Right renal cortex interstitium (tissue), 3 donors: ENCODE results near the gene POLR3A. TPM values are rescaled to one million over a fixed set of nuclear protein-coding genes. Genes with fewer than 3 reads are reported as not detected.

Source experiments
- DNase-seq, 3 donors: peaks; one replicate each; pipeline ENCODE4 v3.0.0-alpha.2; 2013; ENCODE audit warnings: low read depth in 3 of 3, low spot score in 2 of 3
- polyA plus RNA-seq, 3 donors: library from polyadenylated mRNA; unstranded; fragments of 120-200 nt; gene quantifications; one replicate each; pipeline ENCODE4 v1.2.1, GENCODE V29; 2013; ENCODE audit not compliant: insufficient read length in 3 of 3

Gene POLR3A
- polyA plus RNA-seq, 3 donors: 16.0 to 17.3 (median 17.2) TPM

GRCh38 chr10:77922055-77922454 is 107.3 kb downstream of the POLR3A start:
- no peak for DNase-seq

DNA sequence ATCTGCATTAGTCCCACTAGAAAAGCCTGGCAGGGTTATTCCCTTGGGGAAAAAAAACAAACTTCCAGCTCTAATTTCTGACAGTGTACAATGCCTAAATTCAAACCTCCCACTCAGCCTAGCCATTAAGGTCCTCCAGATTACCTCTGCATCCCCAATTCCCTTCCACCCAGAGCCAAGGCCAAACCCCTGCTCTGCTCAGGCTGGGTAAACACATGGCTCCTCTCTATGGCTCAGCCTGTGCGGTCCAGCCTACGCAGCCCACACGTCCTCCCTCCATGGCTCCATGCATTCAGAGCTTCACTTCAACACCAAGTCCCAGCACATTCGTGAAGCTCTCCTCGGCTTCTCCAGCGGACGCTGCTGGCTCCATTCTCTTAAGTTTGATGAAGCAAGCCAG is 107.9 kb downstream of the POLR3A start:
- DNase-seq: no peak

DNA sequence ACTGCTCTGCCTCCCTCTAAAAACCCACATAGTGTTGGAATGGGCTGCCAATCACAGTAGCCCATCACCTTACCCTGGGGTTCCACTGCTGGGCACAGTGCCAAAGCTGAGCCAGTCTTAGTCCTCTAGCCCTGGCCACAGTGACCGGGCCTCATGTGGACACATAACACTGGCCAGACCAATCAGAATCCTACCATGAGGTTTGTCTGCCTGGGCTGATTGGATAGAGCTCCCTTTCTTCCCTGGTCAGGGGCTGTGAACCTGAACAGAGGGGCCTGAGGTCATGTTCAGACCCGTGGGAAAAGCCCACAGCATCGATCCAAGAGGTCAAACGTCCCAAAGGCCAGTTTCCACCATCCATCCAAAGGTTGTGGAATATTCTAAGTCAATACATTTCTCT is 108.8 kb downstream of the POLR3A start:
- DNase-seq: no peak

DNA sequence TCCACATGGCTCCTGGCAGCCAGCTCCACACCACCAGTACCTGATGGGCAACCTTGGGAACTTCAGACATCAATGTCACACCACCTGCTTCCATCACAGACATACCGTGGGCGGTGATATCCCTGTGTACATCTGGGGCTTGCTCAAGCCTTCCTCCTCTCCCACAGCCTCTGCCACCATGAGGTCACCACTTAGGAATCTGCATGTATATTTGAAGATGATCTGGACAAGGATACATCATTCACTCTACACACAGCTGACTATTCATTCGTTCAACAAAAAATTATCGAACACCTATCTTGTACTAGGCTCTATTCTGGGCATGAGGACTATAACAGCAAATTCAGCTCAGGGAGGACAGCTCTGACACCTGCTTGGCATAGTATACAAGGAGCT is 109.6 kb downstream of the POLR3A start:
- DNase-seq: no peak

Other genes with a start within 250 kb of the POLR3A start
- 10 to 100 TPM; 35.7 to 39.1 (median 37.7) TPM for gene DLG5, start 102.8 kb downstream of the POLR3A start, polyA plus RNA-seq
- 1,000 to 10,000 TPM; 4,081 to 4,601 (median 4,270) TPM for gene RPS24, start 4.3 kb upstream of the POLR3A start, polyA plus RNA-seq